Tracheal epithelial cell (primary cell): ENCODE data around the gene ITGA7. TPM values are rescaled to one million over a fixed set of nuclear protein-coding genes. Genes with fewer than 3 reads are reported as not detected.

Source experiments
- total RNA-seq: library from RNA; depleted of rRNA; stranded (reverse); fragments of >200 nt; gene quantifications from 2 replicates; pipeline ENCODE4 v1.2.1, GENCODE V29; 2014

Gene ITGA7
- total RNA-seq, result 0.43 and 1.7 TPM in 2 replicates

GRCh38 chr12:55707841-55708694 is at the start of gene ITGA7:
Gene ITGA7, minus strand, starts transcription at chr12:55707904. Its CDS starts 222 bp downstream, at chr12:55707682.

DNA sequence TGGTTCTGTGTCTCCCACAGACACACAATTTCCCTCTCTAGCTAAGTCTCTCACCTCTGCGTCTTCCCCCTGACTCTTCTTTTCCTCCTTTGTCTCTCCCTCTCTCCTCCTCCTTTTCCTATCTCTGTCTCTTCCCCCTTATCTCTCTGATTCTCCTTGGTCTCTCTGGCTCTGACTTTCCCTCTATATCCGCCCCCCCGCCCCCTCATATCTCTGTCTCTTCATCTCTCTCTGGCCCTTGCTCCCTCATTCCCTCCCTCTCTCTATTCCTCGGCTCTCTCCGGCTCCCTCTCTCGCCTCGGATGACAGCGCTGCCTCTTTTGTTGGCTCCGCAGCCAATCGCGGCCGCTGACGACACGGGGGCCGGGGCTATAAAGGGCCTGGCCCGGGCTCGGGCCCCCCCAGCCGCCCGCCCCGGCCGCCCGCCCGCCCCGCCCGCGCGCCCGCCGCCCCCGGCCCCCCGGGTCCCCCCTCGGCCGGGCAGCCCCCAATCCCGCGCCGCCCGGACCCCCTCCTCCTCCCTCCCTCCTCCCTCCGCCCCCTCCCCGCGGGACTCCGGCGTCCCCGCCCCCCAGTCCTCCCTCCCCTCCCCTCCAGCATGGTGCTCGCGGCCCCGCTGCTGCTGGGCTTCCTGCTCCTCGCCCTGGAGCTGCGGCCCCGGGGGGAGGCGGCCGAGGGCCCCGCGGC is 35.2 kb upstream of the ITGA7 start, which contains the start of gene GDF11:
TSS of gene GDF11 (plus strand) at position 404 of the 687 bp plus-strand sequence. CDS start at position 599, 195 bp downstream.

GRCh38 chr12:55728939-55729818 is 21.5 kb upstream of the ITGA7 start, which contains the start of gene CD63:
Gene CD63, minus strand, starts transcription at chr12:55729009. Its CDS starts 668 bp downstream, at chr12:55728341.

DNA sequence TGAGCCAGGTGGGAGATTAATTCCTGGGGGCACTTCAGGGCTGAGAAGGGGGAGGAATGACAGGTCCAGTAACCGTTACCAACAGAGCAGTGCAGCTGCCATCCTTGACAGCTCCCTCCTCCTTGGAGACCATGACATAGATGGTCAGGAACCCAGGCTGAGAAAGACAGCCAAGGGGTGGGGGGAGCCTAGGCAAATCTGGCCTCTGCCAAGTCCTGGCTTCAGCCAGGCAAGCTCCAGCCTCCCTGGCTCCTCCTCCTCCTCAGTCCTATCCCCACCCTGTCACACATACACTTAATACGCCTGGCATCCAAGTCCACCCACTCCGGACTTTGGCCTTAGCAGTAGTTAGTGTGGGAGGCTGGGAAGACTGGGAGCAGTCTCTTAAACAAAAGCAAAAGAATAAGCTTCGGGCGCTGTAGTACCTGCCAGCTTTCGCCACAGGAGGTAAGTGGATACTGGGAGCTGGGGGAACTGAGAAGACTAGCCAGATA is 12.4 kb upstream of the ITGA7 start, which contains the start of gene RDH5:
TSS of gene RDH5 (plus strand) at position 323 of the 494 bp plus-strand sequence. CDS start 792 bp downstream, outside the sequence.

GRCh38 chr12:55715833-55716581 is 8.3 kb upstream of the ITGA7 start, which contains the start of gene BLOC1S1:
Gene BLOC1S1, plus strand, starts transcription at chr12:55716046. Its CDS starts 6 bp downstream, at chr12:55716052.

GRCh38 chr12:55636853-55637252 is 70.9 kb downstream of the ITGA7 start, which contains the start of gene OR10P1:
Gene OR10P1, plus strand, starts transcription at chr12:55636892. Its CDS starts 0 bp downstream, at chr12:55636892.

Other genes with a start within 250 kb of the ITGA7 start
- gene OR6C70, start 237.8 kb downstream of the ITGA7 start, total RNA-seq, result not detected in 2 replicates
- not detected in 2 replicates for gene OR6C68, start 215.5 kb downstream of the ITGA7 start, total RNA-seq
- not detected in 2 replicates for gene OR6C4, start 158.3 kb downstream of the ITGA7 start, total RNA-seq
- gene OR2AP1, start 135.4 kb downstream of the ITGA7 start, total RNA-seq, result not detected in 2 replicates
- not detected in 2 replicates for gene OR10P1, start 71.0 kb downstream of the ITGA7 start, total RNA-seq
- gene BLOC1S1, start 8.1 kb upstream of the ITGA7 start, total RNA-seq, result 34.5 and 34.7 TPM in 2 replicates
- gene RDH5, start 12.5 kb upstream of the ITGA7 start, total RNA-seq, result 1.1 and 1.2 TPM in 2 replicates
- 935 and 965 TPM in 2 replicates for gene CD63, start 21.1 kb upstream of the ITGA7 start, total RNA-seq
- gene GDF11, start 35.2 kb upstream of the ITGA7 start, total RNA-seq, result 0.43 and 0.72 TPM in 2 replicates
- 64.2 and 75.2 TPM in 2 replicates for gene SARNP, start 109.8 kb upstream of the ITGA7 start, total RNA-seq
- 26.9 and 38.6 TPM in 2 replicates for gene ORMDL2, start 110.1 kb upstream of the ITGA7 start, total RNA-seq
- 36.2 and 41.2 TPM in 2 replicates for gene DNAJC14, start 121.7 kb upstream of the ITGA7 start, total RNA-seq
- 0.24 TPM in 1 of 2 replicates, not detected in the other for gene MMP19, start 135.0 kb upstream of the ITGA7 start, total RNA-seq
- 27.0 and 41.1 TPM in 2 replicates for gene PYM1, start 220.0 kb upstream of the ITGA7 start, total RNA-seq
- gene DGKA, start 223.3 kb upstream of the ITGA7 start, total RNA-seq, result 97.6 and 107 TPM in 2 replicates